AG10803 (cell line): ENCODE measurements around the gene NLGN3.

Experiments
- DNase-seq: peaks from one replicate; pipeline ENCODE4 v3.0.0; 2010; ENCODE audit warnings: low read depth
- H3K4me3 ChIP-seq: 2 replicates; pipeline ENCODE4 v1.5.1; 2011; ENCODE audit warnings: mild to moderate bottlenecking, low read length, control low read depth
- CTCF ChIP-seq: conservative IDR thresholded peaks from 2 replicates; pipeline ENCODE4 v1.5.1; 2011; ENCODE audit warnings: mild to moderate bottlenecking, low read length, control low read depth, inconsistent platforms

Gene NLGN3

GRCh38 chrX:71159335-71159734 is 14.7 kb downstream of the NLGN3 start:
- no peak for DNase-seq
- H3K4me3 ChIP-seq: no peak overlapping the region
- no peak for TF ChIP-seq CTCF

- TF ChIP-seq CTCF: no peak
- H3K4me3 ChIP-seq: no peak overlapping the region
- DNase-seq: no peak
These were observed 15.8 kb downstream of the NLGN3 start for GRCh38 chrX:71160475-71160874.

GRCh38 chrX:71162981-71163380 is 18.3 kb downstream of the NLGN3 start:
- DNase-seq: no peak
- H3K4me3 ChIP-seq: no peak overlapping the region
- no peak for TF ChIP-seq CTCF

GRCh38 chrX:71164071-71164470 is 19.4 kb downstream of the NLGN3 start:
- no peak for DNase-seq
- H3K4me3 ChIP-seq: no peak overlapping the region
- no peak for TF ChIP-seq CTCF

- H3K4me3 ChIP-seq: no peak overlapping the region
- DNase-seq: no peak
- TF ChIP-seq CTCF: no peak
These were observed 21.8 kb downstream of the NLGN3 start for GRCh38 chrX:71166461-71166860.

GRCh38 chrX:71167031-71167781 is 22.6 kb downstream of the NLGN3 start:
- TF ChIP-seq CTCF: no peak
- DNase-seq: no peak
- no peak overlapping the region for H3K4me3 ChIP-seq

- TF ChIP-seq CTCF: no peak
- no peak for DNase-seq
- H3K4me3 ChIP-seq: no peak overlapping the region
These were observed 23.5 kb downstream of the NLGN3 start for GRCh38 chrX:71168134-71168533.
